ENCODE measurements around the gene CASP7. TPM values are rescaled to one million over a fixed set of nuclear protein-coding genes. Genes with fewer than 3 reads are reported as not detected.

Gene CASP7
- total RNA-seq, 1 experiment from 2014 or later = 4.7 TPM

DNA sequence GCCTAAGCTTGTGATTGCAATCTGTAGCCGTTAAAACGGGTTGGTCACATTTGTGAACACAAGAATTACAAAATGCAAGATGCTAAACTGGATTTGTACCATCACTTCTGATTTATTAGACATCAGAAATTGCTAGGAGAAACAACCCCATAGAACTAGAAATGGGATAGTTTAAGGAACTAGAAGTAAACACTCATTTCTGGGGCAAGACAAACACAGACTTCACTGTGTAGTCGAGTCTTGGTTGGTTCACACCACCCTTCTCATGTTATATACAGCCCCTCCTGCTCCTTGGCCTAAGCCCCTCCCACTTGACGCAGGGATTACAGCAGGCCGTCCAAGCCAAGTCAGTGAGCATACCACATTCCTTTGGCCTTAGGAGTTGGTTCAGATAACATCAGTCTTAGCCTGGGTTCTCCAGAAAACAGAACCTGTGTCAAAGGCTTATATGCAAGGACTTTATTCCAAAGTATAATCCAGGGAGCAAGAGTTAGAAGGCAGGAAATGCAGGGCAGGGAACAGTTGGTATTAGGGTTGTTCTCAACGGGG is 13.8 kb upstream of the CASP7 start:
- Histone ChIP-seq H3K79me1 (ENCODE audit: insufficient read depth, low read depth, low read length, poor library complexity, severe bottlenecking) (no peaks in the 10 kb centered on the region), H2BK20ac (ENCODE audit: low read depth, low read length, poor library complexity, severe bottlenecking) (no peak overlapping the region), H3K27ac (ENCODE audit: insufficient read length, low read depth, low read length) (no peak overlapping the region), H4K91ac (ENCODE audit: insufficient read length, low read depth, low read length) (no peak overlapping the region), H4K20me1 (ENCODE audit: control insufficient read depth, insufficient read depth, insufficient read length) (no peaks in the 10 kb centered on the region), H3K14ac (ENCODE audit: insufficient read depth, low read length) (no peak overlapping the region), H3K23ac (ENCODE audit: insufficient read length, low read depth, low read length) (no peak overlapping the region), H2BK5ac (ENCODE audit: insufficient read length, low read length) (no peak overlapping the region), H2AFZ (ENCODE audit: low read length) (no peak overlapping the region), H3K9me3 (ENCODE audit: control insufficient read depth, low read depth, low read length) (no peaks in the 10 kb centered on the region), H4K5ac (ENCODE audit: insufficient read length, low read depth, low read length) (no peak overlapping the region), H3K9ac (ENCODE audit: extremely low read depth, insufficient read length, low read length) (no peak overlapping the region), H3K18ac (ENCODE audit: insufficient read length, low read depth, low read length) (no peak overlapping the region), H2BK15ac (ENCODE audit: low read depth, low read length) (no peak overlapping the region), H3K79me2 (ENCODE audit: insufficient read depth, low read length) (no peaks in the 10 kb centered on the region), H4K8ac (replicated peaks; ENCODE audit: insufficient read length, low read depth, low read length) (no peak overlapping the region), H2BK12ac (ENCODE audit: insufficient read length, low read depth, low read length) (no peak overlapping the region), H3K4me2 (ENCODE audit: insufficient read depth, insufficient read length, low read length) (no peak overlapping the region), H3T11ph (ENCODE audit: low read length) (no peak overlapping the region), H3K4ac (ENCODE audit: low read depth, low read length) (no peak overlapping the region), H2AK5ac (ENCODE audit: insufficient read length, low read length) (no peak overlapping the region), H3K56ac (ENCODE audit: insufficient read length, low read depth, low read length) (no peak overlapping the region), H2BK120ac (ENCODE audit: low read depth, low read length, poor library complexity, severe bottlenecking) (no peak overlapping the region), H3K27me3 (ENCODE audit: insufficient read depth, low read length) (no peaks in the 10 kb centered on the region), H3K4me1 (ENCODE audit: insufficient read depth, low read length) (no peaks in the 10 kb centered on the region), H3K23me2 (ENCODE audit: insufficient read length, low read depth, low read length, poor library complexity, severe bottlenecking) (no peaks in the 10 kb centered on the region)
- Mint-ChIP-seq H3K27ac (no peak overlapping the region), H3K4me3 (no peak overlapping the region), H3K4me1 (peaks cover 0 to 7% of the 10 kb centered on the region in 2 experiments; a peak in 3 of 4 replicates), H3K36me3 (ENCODE audit: insufficient read depth in 1 of 3, low read depth in 3 of 3) (no peaks in the 10 kb centered on the region), H3K9me3 (peaks cover 7 to 10% of the 10 kb centered on the region in 2 experiments; a peak in 4 of 5 replicates), H3K27me3 (ENCODE audit: low read depth) (peaks cover 2% of the 10 kb centered on the region)
- WGBS (ENCODE audit: extremely low coverage, insufficient read length, low lambda C conversion rate) = no CpG with 5 or more reads among the region's 6 CpGs
- no peak for DNase-seq
- TF ChIP-seq, protein P1, sequence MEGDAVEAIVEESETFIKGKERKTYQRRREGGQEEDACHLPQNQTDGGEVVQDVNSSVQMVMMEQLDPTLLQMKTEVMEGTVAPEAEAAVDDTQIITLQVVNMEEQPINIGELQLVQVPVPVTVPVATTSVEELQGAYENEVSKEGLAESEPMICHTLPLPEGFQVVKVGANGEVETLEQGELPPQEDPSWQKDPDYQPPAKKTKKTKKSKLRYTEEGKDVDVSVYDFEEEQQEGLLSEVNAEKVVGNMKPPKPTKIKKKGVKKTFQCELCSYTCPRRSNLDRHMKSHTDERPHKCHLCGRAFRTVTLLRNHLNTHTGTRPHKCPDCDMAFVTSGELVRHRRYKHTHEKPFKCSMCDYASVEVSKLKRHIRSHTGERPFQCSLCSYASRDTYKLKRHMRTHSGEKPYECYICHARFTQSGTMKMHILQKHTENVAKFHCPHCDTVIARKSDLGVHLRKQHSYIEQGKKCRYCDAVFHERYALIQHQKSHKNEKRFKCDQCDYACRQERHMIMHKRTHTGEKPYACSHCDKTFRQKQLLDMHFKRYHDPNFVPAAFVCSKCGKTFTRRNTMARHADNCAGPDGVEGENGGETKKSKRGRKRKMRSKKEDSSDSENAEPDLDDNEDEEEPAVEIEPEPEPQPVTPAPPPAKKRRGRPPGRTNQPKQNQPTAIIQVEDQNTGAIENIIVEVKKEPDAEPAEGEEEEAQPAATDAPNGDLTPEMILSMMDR (conservative IDR thresholded peaks at IDR 0.05) = no peak

Data from H9 (cell line).